D341Med (cell line): Measurements from ENCODE around the gene HBD.
"Not testable (repeated sequence)": the region's sequence is repeated elsewhere in the genome, so short reads cannot be mapped to it uniquely, and the experiment has no call there.

ENCODE experiments used
- DNase-seq: peaks from one replicate; pipeline ENCODE4 v3.0.0; 2012; ENCODE audit warnings: low spot score

The HBD gene

GRCh38 chr11:5252919-5253265, 18.6 kb upstream of the HBD start:
- DNase-seq: no peak

GRCh38 chr11:5252192-5252918, 18.1 kb upstream of the HBD start:
- no peak for DNase-seq

- no peak for DNase-seq
These were observed 17.5 kb upstream of the HBD start for GRCh38 chr11:5251746-5252145.

- no peak for DNase-seq
These were observed 16.4 kb upstream of the HBD start for GRCh38 chr11:5250543-5251204.

GRCh38 chr11:5249807-5250396, 15.6 kb upstream of the HBD start, which contains the start of gene HBG1:
Gene HBG1, minus strand, starts transcription at chr11:5249857. Its CDS starts 53 bp downstream, at chr11:5249804.
- not testable (repeated sequence) for DNase-seq

GRCh38 chr11:5248498-5248897, 14.2 kb upstream of the HBD start:
- DNase-seq: not testable (repeated sequence)

GRCh38 chr11:5247472-5248192, 13.3 kb upstream of the HBD start:
- no peak for DNase-seq

GRCh38 chr11:5246772-5247471, 12.6 kb upstream of the HBD start:
- DNase-seq: no peak

- no peak for DNase-seq
These were observed 10.9 kb upstream of the HBD start for GRCh38 chr11:5245155-5245554.

- DNase-seq: no peak
These were observed 9.5 kb upstream of the HBD start for GRCh38 chr11:5243816-5244180.

GRCh38 chr11:5242933-5243815, 8.9 kb upstream of the HBD start:
- no peak for DNase-seq

GRCh38 chr11:5242208-5242607, 7.9 kb upstream of the HBD start:
- no peak for DNase-seq

GRCh38 chr11:5241458-5241857, 7.2 kb upstream of the HBD start:
- no peak for DNase-seq

GRCh38 chr11:5240458-5240857, 6.2 kb upstream of the HBD start:
- no peak for DNase-seq

GRCh38 chr11:5240056-5240455, 5.8 kb upstream of the HBD start:
- no peak for DNase-seq

GRCh38 chr11:5239046-5239445, 4.8 kb upstream of the HBD start:
- no peak for DNase-seq

- DNase-seq: no peak
These were observed 4.2 kb upstream of the HBD start for GRCh38 chr11:5238486-5238885.

GRCh38 chr11:5237420-5237819, 3.1 kb upstream of the HBD start:
- no peak for DNase-seq

- no peak for DNase-seq
These were observed 1.2 kb upstream of the HBD start for GRCh38 chr11:5235364-5236095.

GRCh38 chr11:5233307-5233706, 976 bp downstream of the HBD start:
- DNase-seq: no peak

- no peak for DNase-seq
These were observed 1.5 kb downstream of the HBD start for GRCh38 chr11:5232821-5233220.
